NCI-H1092 (cell line): ENCODE results near the gene TEX51.

Experiments used
- DNase-seq: peaks from one replicate; lab custom pipeline; 2025; lab: John Stamatoyannopoulos, UW

Gene TEX51

DNA sequence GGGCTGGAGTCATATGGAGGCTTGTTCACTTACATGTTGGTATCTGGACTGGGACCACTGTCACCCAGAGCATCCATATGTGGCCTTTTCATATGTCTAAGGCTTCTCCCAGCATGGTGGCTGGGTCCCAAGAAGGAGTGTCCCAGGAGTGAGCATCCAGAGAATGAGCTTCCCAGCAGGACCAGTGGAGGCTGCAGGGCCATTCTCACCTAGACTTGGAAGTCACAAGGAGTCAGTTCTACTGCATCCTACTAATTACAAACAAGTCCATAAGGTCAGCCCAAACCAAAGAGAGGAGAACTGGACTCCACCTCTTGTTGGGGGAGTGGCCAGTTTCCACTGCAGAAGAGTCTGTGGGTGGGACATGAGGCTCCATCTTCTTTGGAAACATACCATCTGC lies 5.1 kb upstream of the TEX51 start:
- DNase-seq = no peak

DNA sequence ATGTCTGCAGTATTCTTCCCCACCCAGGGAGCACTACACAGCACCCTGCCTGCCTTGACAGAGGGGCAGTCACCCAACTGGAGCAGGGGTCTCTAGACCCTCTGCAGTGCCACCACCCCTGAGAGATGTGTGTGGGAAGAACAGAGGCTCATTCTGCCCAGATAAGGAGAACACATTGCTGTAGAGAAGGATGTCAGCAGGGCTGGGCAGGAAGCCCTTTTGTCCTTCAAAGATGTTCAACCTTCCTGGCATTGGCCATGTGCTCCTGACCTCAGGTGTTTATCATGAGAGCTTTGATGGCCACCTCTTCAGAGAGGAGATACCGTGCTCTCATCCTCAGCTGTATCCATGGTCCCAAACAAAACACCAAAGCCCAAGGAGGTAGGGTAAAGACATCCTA lies 4.6 kb upstream of the TEX51 start:
- DNase-seq = no peak

GRCh38 chr2:126894585-126895182 lies 4.0 kb upstream of the TEX51 start:
- no peak for DNase-seq

DNA sequence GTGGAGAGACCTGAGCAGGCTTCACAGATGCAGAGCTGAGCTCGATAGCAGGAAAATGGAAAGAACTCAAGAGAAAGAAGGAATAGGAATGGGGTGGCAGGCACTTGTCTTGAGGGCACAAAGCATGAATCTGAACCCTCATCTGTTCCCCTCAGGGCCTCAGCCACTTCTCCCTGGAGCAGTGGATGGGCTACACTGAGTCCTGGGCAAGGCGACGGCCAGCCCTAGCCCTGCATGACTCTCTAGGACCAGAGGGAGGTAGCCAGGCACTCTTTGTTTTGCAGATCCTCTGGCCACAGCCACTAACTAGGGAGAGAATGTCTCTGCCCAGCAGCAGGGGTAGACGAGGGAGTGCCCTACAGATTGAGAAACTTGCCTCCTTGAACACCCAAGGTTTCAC lies 3.4 kb upstream of the TEX51 start:
- no peak for DNase-seq

GRCh38 chr2:126896471-126896870 lies 2.2 kb upstream of the TEX51 start:
- DNase-seq = no peak

DNA sequence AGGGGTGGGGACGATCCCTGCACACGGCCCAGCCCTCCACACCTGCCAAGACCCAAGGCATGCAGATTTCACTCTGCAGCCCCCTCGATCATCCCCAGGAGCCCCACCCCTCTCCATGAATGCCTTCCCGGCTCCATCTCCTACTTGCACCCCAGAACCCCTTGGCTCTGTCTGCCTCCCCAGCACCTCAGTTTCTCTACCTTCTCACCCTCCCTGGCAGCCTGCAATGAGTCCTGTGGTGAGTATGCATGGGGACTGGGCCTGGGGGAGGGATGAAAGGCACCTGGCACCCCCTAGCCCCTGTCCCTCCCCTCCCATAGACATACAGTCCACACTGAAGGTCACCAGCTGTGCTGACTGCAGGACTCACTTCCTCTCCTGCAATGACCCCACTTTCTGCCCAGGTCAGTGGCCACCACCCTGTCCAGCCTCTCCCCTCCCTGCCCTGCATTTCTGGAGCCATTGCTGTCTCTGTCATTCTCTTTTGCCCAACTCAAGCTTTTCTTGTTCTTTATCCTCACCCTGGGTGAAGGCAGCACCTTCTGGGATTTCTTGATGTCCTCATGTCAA lies 1.0 kb downstream of the TEX51 start:
- DNase-seq = no peak

DNA sequence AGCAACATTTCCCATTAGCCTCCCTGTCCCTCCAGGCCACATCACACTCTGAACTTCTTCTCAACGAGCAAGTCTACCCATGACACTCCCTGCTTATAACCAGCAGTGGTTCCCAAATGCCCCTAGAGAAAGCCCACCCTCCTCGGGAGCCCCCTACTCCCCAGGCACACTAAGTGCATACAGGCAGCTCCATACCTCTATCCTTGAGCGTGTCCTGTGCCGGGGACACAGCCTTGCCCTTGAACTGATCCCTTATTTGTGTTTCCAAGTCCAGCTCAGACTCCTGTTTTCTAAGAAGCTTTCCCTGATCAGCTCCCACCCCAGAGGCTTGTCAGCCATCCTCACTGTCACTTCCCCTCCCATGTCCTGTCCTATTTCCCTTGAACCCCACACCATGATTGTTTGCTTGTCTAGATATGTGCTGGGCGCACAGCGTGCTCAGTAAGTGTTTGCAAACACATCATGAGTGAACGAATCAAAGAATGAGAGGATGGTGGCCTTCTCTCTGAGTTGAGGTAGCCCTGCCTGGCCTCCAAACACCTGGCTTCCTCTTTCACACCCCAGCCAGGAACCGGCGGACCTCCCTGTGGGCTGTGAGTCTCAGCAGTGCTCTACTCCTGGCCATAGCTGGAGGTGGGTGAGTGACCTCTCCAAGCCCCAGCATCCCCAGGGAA lies 2.1 kb downstream of the TEX51 start:
- DNase-seq = no peak

GRCh38 chr2:126901459-126901858 lies 2.8 kb downstream of the TEX51 start:
- no peak for DNase-seq

DNA sequence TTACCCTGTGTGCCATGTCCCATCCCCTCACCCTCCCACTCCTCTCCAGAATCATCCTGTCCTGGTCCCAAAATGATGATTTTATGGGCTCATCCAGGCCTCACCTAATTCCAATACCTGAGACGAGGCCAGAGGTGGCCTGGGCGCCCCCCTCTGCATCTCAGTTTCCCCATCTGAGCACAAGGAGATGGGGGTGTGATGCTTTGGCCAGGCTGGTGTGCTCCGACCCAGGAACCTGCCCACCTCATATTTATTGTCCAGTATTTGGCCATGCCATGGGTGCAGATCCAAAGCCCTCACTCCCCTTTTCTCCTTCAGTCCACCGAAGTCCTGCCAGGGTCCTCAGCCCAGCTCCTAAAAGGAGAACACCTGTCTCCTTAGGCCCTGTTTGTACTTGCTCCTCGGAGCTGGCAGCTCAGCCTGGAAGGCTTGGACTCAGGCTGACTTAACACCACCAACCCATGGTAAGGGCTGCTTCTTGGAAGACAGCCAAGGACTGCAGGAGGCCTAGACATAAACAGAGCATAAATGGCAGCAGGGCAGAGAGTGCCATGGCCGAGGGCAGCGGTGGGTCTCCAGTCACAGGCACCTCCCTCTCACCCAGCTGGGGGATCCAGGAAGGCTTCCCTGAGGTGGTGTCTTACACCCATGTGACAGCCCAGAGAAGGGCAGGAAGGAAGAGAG lies 3.6 kb downstream of the TEX51 start:
- no peak for DNase-seq

GRCh38 chr2:126902859-126903258 lies 4.2 kb downstream of the TEX51 start:
- no peak for DNase-seq

DNA sequence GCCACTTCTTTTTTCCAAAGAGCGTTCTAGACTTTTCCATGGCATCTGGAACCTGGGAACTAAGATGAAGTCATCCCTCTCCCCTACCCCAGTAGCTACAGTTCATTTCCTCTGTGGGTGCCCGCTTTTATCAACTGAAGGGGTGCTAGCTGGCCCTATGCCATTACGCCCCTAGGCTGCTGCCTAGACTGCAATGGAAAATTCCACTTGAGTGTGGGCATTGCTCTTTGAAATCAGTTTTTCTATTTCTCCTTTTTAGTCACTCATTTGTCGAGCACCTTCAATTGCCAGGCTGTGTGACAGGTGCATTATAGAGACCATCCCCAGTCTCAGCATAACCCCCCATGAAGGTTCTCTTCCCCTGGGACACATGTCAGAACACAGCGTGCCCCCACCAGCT lies 7.3 kb downstream of the TEX51 start:
- no peak for DNase-seq

- DNase-seq = no peak
Measured at GRCh38 chr2:126906781-126907180, 8.1 kb downstream of the TEX51 start.

DNA sequence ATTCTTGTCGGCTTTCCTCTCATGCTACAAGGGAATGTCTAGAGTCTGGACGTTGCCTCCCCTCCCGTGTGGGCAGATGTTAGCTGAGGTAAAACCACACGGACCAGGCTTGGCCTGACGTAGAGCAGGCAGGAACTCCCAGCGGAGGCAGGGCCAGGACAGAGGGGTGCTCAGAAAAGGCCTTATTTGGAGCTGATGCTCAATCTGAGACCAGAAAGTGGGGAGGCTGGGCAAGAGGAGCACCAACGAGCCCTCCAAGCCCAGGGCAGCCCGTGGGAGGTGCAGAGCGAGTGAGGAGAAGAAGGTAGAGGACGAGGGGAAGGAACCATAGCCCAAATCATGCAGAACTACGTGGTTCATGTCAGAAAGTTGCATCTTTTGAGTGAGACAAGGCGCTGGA lies 9.0 kb downstream of the TEX51 start:
- DNase-seq = no peak

DNA sequence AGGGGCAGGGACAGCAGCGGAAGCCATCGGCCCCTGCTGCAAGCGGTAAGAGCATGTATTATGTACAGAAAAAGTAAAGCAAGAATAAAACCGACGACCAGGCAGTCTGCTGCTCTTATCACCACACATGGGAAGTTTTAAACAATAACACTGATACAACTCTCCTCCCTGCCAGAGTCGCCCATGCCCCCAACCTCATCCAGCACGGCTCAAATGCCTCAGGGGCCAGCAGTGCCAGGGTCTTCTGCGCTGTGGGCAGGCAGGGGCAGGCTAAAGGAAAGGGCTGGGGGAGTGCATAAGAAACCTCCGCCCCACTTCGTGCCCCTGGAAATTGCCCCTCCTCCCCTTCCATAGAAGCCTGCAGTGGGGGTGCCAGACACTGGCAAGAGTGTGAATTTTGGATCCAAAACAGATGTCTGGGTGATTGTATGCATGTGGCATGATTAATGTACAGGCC lies 10.1 kb downstream of the TEX51 start:
- DNase-seq = no peak

- no peak for DNase-seq
Measured at GRCh38 chr2:126909366-126909765, 10.7 kb downstream of the TEX51 start.

DNA sequence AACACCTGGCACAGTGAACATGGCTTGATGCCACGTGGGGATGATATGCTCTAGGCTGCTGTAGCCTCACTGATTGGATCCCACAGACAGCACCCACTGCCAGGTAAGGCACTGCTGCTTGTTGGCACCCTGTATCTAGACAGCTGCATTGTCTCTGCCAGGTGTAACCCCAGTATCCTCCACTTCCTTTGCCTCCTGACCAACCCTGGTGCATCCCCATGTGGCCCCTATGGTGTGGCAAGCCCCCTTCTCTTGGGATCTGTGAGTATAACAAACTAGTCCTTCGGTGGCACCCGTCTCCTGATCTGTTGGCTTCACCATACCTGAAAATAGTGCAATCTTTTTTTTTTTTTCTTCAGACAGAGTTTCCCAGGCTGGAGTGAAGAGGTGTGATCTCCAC lies 11.1 kb downstream of the TEX51 start:
- no peak for DNase-seq

GRCh38 chr2:126910637-126911036 lies 11.9 kb downstream of the TEX51 start:
- no peak for DNase-seq

DNA sequence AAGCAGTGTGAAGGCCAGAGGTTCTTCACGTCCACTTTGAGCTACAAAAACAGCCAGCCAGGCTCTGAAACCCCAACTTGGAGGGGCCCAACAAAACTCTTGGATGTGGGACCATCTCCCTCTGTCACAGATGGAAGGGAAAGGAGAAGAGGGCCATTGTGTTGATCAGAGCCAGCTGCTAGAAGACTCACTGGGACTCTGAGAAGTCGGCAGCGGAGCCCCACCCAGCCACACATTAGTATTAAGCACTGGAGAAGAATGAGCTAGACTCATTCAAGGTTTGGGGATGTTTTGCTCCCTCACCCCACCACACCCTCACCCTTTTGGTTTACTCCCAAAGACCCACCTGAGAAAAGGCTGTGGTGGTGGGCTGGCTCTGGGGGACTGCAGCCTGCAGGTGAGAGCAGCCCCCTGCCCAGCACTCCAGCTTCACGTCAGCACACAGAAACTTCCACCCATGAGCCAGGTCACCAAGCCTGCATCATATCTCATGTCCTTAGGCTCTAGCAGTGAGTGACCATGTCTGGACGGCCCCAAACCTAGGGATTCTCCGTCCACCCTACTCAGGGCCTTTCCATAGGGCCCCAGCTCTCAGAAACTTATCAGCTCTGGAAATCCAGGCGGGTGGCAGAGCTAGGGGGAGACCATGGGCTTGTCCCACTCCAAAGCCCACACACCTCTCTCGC lies 12.6 kb downstream of the TEX51 start:
- no peak for DNase-seq

DNA sequence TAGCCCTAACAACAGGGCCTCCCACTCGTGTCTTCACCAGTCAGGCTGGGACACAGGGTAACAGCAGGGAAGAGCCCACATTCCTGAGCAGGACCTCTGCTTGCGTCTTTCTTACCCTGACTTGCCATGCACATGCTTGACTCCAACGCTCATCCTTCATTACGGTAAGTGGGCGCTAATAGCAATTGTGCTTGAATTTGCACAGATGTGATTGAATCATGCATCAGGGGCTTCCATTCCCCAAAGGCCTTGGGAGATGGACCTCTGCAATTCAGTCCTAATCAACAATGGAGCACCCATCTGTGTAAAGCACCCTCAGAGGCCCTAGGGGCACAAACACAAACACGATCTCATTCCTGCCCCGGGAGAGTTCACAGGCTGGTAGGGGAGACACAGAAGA lies 13.5 kb downstream of the TEX51 start:
- DNase-seq = no peak

DNA sequence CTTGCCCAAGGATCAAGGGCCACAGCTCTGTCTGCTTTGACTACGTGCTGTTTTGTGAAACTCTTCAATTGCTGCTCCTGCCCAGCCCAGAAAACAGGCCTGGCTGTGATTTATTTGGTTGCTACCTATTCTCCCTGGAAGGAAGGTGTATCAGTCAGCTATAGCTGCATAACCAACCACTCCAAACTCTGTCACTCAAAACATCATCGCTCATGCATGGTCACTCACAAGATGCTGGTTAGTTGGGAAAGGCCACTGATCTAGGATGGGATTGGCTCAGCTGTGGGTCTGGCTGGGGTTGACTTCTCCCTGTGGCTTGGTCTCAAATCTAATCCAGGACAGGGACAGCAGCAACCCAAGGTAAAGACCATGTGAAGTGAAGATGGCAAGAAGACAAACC lies 14.6 kb downstream of the TEX51 start:
- no peak for DNase-seq

DNA sequence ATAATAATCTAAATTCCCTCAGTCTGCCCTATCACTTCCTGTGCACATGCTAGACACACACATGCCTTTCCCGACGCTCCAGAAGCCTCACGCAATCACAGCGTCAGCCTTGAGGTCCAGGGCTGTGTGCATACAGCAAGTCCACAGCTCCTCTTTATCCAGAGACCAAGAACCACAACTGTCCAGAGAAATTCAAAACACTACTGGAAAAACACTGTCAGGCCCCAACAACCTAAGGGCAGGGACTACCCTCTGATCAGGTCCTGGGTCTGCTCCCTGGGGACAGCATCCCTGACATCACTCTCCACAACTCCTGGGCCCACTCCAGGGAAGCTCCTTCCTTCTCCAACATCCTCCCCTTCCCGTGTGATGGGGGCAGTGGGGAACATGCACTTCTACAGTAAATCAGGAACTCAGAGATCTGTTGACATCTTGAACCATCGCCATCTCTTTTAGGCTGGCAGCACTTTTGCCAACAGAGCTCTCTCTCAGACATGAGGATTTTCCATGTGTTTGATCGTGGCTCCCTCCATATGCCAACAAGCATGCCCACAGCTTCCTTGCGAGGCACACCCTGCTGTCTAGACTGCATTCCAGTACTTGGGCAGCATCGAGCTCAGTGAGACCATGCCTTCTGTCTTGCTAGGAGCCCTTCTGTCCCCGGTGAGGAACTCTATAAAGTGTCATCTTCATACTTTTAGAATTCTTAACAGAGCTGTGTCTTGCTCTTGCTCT lies 15.4 kb downstream of the TEX51 start:
- no peak for DNase-seq
